Stimulated activated naive CD8-positive, alpha-beta T cell treated with anti-CD3 and anti-CD28 coated beads, Interleukin-15, Interleukin-2, amounts not matched to agents 100 U/mL and 50 U/mL, for 24 hours (primary cell): ENCODE data around the gene MRPS6.
A peak's percentile ranks its signal among the peaks of the same experiment; 100 is the strongest.

Experiments used
- ATAC-seq: fragments of 150-1000 bp; cut with Tn5 transposase; one replicate; pipeline ENCODE4 v1.10.0; 2021
- DNase-seq: peaks from one replicate; pipeline ENCODE4 v3.0.0; 2021

Gene MRPS6

GRCh38 chr21:34100337-34100736 is 27.0 kb downstream of the MRPS6 start:
- ATAC-seq (no peak), DNase-seq (no peak)

DNA sequence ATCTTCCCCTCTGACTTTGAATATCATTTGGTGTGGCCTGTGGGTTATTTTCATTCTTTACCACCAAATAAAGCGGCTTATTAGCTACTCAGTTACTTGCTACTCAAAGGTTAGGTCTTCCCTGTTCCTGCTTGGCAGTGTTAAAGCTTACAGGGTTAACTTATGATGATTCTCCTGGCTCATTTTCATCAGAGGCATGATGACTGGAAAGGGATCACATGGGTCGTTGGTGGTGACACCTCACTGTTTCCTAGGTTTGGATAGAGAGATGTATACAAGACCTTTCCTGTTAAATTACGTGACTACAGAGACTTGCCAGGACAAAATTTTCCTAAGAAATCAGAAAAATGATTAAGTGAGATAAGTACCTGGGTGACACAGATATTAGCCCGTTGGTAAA is 27.4 kb downstream of the MRPS6 start:
- peak; percentile 52 for ATAC-seq
- DNase-seq, result no peak

- DNase-seq (no peak), ATAC-seq (no peak)
These were observed 32.7 kb downstream of the MRPS6 start for GRCh38 chr21:34105947-34106541.

- no peak for ATAC-seq
- no peak for DNase-seq
These were observed 34.2 kb downstream of the MRPS6 start for GRCh38 chr21:34107606-34108005.

DNA sequence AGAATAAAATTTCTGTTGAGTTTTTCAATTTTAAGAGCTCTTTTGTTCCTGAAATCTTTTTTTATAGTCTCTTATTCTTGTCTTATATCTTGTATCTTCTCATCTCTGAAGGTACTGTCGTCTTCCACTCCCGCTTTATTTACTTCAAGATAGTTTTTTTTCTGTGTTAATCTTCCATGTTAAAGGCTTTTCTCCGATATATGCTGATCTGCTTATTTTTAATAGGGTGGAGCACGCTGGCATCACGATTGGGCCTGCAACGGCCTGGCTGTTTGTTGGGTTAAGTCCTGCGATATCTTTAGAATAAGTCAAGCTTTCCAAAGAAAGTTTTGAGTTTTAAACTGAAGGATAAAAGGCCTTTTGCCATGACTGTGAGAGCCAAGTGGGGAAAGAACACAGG is 35.7 kb downstream of the MRPS6 start:
- DNase-seq (no peak), ATAC-seq (no peak)

DNA sequence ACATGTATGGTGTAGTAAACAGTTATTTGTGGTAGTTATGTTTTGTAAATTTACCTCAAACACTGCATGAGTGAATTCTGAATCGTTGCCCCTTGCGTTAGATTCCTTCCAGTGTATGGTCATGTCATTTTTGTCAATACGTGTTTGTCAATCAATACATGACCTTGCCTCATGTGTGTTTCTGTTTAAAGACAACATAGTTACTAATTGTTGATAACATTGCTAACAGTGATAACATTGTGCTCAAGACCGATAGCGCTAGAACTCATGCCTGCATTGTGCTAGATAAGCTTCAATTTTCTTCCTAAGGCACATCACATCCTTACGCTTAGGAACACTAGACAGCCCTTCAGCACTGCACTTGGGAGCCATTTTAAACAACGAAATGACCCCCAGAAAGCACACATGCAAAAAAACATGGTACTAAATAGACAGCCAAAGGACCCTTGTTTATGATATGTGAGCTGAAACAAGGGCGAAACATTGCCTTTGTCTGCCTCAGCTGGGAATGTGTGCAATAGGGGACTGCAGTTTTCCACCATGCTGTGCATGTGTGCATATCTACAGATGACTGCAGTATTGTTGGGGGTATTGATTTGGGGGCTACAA is 37.3 kb downstream of the MRPS6 start:
- DNase-seq (no peak), ATAC-seq (no peak)

- ATAC-seq, result peak; percentile 46
- no peak for DNase-seq
These were observed 39.1 kb downstream of the MRPS6 start for GRCh38 chr21:34112316-34113033.

GRCh38 chr21:34113842-34114241 is 40.5 kb downstream of the MRPS6 start:
- DNase-seq, result no peak

DNA sequence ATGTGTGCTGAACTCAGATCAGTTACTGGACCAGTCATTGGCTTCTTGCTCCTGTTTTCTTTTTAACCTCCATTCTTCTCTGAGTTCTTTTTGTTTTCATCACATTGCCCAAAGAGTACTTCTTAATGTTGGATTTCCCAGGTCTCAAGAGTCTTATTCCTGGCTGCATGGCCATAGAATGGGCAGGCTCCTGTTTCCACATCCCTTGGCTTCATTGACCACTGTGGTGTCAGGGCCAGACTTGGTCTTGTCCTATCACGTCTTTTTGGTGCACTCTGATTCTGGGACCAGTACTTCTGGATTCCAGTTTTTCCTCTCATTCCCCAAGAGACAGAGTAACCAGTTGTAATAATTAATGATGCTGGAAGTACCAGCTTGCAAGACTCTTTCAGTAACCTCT is 41.8 kb downstream of the MRPS6 start:
- ATAC-seq (no peak), DNase-seq (no peak)

More at GRCh38 chr21:34113842-34114241, 40.5 kb downstream of the MRPS6 start:
- no peak for ATAC-seq

DNA sequence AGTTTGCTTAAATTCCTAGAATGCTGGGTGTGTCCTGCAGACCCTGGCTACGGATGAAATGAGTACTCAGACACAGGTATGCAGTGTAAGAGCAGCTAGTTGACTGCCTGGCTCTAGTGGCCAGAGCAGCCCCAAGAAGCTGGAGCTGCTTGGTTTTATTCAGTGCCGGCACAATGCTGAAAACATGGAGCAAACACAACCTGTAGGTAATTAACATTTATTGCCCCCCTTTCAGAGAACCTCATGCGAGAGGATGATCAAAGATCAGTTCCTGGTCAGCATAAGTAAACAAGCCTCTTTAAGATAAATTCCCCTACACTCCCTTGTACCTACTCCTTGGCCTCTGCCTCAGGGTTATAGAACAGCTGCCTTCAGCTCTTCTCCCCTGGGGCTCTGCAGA is 43.2 kb downstream of the MRPS6 start:
- DNase-seq, result no peak
- no peak for ATAC-seq

GRCh38 chr21:34120867-34121266 is 47.5 kb downstream of the MRPS6 start:
- DNase-seq (no peak), ATAC-seq (no peak)

DNA sequence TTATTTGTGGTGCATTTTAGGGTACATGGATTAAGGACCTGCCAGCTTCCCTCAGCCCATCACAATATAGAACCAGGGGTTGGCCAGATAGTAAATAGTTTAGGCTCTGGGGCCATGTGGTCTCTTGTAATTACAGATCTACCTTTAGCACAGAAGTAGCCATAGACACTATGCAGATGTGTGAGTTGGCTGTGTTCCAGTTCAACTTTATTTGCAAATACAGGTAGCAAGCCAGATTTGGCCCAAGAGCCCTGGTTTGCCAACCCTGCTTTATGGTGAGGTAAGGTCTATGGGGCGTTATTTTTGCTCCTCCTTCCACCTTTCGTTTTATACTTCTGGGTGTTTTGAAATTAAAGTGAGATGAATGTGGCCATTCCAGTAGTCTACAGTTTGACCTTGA is 48.7 kb downstream of the MRPS6 start:
- no peak for DNase-seq
- no peak for ATAC-seq

GRCh38 chr21:34123609-34124008 is 50.2 kb downstream of the MRPS6 start:
- ATAC-seq (no peak), DNase-seq (no peak)

- DNase-seq (no peak), ATAC-seq (no peak)
These were observed 52.9 kb downstream of the MRPS6 start for GRCh38 chr21:34126269-34126668.

- DNase-seq, result no peak
- no peak for ATAC-seq
These were observed 53.3 kb downstream of the MRPS6 start for GRCh38 chr21:34126691-34127090.

- no peak for DNase-seq
- no peak for ATAC-seq
These were observed 54.7 kb downstream of the MRPS6 start for GRCh38 chr21:34128124-34128523.

DNA sequence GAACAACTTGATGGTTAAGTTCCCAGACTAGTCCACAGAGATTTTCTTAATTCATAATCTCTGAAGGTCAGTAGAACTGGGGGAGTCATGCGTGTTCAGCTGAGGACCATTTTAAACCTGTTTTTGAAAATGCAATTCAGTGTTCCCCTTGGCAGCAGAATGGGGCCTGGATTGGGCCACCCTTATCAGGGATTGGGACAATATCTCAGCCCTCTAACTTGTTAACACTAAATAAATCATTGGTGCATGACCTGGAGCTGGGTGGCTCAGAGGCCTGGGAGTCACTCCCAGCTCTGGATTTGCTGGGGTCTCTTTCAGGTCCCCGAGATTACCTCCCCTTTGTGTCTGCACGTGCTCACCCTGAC is 55.3 kb downstream of the MRPS6 start:
- ATAC-seq (no peak), DNase-seq (no peak)

DNA sequence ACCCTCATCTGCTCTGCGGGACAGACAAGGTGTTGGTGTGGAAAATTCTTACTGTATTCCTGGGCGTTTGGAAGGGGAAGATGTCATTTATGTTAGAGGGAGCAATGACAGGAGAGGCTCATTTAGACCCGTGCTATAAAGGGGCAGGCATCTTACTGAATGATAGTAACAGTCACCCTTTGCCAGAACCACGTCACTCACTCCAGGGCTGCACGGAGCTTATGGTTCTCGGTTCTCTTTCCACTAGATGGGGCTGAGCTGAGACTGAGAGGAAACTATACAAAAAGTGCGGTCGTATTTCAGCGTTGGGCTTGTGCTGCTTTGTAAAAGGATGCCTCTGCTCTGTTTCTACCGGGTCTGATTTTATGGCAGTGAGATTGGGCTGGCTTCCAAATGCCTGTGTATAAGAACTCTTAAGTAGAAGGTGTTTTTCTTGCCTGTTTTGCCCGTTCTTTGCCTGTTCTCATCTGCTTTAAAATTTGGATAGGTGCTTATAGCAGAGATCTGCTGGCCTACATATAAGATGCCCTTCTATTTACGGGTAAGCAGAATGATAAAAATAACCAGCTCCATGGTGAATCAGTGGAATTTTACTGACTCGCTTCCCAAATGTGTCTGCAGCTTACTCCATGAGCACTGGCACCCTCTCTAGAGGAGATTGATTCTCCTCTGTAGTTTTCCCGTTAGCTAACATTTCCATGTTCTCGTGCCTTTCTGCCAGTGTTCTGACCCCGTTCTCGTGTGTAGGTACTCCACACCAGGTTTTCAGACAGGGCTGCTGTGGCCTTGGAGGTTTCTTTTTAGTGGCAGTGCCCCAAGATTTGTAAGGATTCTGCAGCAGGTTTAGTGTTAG is 55.9 kb downstream of the MRPS6 start:
- ATAC-seq (peak; percentile 97), DNase-seq (peak; percentile 66)

DNA sequence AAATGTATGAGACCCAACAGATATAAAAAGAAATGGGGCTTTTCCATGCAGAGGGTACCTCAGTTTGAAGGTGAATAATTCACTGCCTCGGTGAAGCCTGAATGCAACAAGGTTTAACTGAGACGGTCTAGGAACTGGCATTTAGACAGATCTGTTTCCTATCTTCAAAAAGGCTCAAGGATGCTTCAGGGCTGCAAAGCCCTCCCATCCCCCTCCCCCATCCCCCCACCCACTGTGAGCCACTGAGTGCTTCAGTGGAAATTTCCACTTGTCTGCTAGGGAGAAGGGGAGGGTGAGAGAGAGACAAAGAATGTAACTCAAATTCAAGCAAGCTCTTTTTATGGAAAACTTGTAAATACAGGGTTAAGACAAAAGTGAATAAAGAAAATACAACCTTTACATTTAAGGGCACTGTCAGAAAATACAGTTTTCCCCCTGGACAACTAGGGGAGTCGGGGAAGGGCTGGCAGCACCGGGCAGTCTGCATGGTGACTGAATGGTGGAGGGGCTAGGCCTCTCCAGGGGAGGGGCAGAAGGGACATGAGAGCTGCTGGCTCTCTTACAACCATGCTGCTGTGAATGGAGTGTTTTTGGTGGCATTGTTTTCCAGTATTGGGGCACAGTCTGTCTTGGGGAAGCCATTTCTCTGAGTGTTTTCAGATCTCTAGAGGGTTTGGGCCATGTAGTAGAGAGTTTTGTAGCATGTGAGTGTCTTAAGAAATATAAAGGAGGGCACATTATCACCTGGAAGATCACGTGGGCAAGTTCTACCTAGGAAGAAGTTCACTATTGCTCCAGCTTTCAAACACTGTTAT is 56.7 kb downstream of the MRPS6 start:
- DNase-seq (peak; percentile 23), ATAC-seq (peak; percentile 8)

- ATAC-seq, result no peak
These were observed 57.3 kb downstream of the MRPS6 start for GRCh38 chr21:34130716-34130985.

DNA sequence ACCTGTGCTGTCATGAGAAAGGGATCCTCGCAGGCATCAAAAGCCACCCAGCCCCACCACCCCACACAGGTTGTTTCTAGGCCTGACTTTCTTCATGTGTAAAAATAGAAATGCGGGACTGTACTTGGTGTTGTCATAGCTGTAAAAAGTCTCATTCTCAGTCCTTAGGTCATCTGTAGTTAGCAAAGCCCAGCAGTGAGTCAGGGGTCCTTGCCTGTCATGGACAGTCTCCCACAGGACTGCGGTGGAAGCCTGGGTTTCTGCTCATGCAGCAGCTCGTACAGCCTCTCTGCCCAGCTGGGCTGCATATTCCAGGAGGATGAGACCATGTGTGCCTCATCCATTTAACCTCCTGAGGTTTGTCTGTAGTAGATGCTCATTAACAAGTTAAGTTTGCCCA is 58.2 kb downstream of the MRPS6 start:
- DNase-seq (no peak), ATAC-seq (no peak)

More at GRCh38 chr21:34130716-34130985, 57.3 kb downstream of the MRPS6 start:
- no peak for DNase-seq

DNA sequence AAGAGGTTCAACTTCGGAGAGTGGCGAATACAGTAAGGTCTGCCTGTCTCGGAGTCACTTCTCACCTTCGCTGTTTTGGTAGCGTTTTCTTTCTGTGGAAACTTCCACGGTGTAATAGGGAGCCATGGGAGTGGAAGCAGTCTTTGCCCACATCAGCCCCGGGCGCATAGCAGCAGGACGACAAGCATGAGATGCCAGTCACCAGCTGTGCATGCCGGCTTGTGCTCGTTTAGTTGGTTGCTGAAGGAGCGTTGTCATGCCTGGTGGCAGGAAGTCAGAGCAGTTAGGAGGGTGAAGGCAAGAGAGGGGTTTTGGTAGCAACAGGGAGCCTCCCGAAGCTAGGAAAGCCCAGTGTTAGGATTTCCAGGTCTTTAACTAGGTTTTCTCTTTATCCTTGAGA is 58.8 kb downstream of the MRPS6 start:
- no peak for ATAC-seq

More for the DNA sequence above, 58.8 kb downstream of the MRPS6 start:
- DNase-seq, result no peak
